ENCODE data around the gene HAO1.

Gene HAO1

DNA sequence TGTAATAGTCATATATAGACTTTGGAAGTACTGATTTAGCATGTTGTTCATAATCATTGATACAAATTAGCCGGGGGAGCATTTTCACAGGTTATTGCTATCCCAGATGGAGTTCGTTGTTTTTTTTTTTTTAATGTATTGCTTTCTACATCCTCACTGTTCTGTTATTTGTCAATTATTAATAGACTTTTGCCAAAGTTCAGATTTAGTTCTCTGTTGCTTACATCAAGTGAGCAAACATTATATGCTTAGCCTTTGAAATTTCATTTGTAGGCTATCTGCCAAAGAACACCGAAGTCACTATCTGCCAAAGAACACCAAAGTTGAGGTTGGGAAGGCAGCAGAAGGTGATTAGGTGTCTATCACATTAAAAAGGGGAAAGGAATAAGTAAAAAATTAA is at the start of gene HAO1:
Gene HAO1, minus strand, starts transcription at position 118 of the 400 bp plus-strand sequence. Its CDS starts 36 bp downstream, at position 82.
- no peak for DNase-seq (ENCODE audit: low spot score)
- ChIA-PET POLR2A (ENCODE audit: low non-redundant PET) (no interaction called here), CTCF (interaction anchor here (1.0 kb wide), 1 partner anchor 197 kb away, joined by 3 read pairs; no protein-coding TSS in a partner anchor)
- TF ChIP-seq, protein P1, sequence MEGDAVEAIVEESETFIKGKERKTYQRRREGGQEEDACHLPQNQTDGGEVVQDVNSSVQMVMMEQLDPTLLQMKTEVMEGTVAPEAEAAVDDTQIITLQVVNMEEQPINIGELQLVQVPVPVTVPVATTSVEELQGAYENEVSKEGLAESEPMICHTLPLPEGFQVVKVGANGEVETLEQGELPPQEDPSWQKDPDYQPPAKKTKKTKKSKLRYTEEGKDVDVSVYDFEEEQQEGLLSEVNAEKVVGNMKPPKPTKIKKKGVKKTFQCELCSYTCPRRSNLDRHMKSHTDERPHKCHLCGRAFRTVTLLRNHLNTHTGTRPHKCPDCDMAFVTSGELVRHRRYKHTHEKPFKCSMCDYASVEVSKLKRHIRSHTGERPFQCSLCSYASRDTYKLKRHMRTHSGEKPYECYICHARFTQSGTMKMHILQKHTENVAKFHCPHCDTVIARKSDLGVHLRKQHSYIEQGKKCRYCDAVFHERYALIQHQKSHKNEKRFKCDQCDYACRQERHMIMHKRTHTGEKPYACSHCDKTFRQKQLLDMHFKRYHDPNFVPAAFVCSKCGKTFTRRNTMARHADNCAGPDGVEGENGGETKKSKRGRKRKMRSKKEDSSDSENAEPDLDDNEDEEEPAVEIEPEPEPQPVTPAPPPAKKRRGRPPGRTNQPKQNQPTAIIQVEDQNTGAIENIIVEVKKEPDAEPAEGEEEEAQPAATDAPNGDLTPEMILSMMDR (conservative IDR thresholded peaks at IDR 0.05; ENCODE audit: low read depth): no peak
- H3K27ac ChIP-seq: no peak within 1 kb of the TSS

DNA sequence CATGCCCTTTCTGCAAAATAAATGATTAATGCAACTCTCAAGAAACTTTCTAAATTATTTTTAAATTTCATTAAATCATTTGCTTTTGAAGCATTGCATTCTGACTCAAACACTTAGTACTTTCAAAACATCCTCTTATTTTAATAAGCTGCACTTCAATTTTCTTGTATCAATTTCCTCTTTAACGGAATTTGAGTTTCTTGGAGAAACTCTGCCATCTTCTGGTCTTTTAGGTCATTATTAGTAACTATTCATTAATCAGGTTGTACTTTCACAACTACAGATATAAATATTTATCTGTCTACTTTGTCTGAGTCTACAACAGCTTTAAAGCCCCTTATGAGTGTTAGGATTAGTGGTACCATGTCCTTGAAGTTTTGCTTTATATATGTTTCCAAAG is 49.1 kb upstream of the HAO1 start:
- CTCF ChIA-PET: interaction anchor here (0.6 to 1.0 kb wide), 7 partner anchors 25 to 740 kb away, joined by 3 to 7 read pairs (median 5); no protein-coding TSS in a partner anchor
- no peak overlapping the region for H3K27ac ChIP-seq
- POLR2A ChIA-PET (ENCODE audit: low non-redundant PET): no interaction called here
- DNase-seq (ENCODE audit: low spot score): no peak
- TF ChIP-seq, protein P1 (conservative IDR thresholded peaks at IDR 0.05; ENCODE audit: low read depth): peak; percentile 20; the same call in 1 of the 2 replicates

DNA sequence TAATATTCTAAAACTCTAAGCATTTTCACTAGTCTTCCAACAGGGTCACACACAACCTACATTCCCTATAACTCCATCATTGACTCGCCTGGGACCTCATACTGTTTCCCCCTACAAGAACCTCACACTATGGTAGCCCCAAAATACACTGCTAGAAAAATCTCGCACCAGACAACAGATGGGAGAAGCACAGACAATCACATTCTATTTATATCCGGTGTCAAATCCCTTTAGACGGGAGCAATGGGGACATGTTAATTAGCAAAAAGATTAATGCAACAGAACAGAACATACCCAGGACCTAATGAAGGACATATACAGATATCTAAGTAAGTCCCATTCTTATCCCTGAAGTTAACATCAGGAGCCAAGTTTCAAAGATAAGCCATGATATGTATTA is 45.7 kb upstream of the HAO1 start:
- H3K27ac ChIP-seq: no peak overlapping the region
- no peak for DNase-seq (ENCODE audit: low spot score)
- CTCF ChIA-PET: no interaction called here
- TF ChIP-seq, protein P1 (conservative IDR thresholded peaks at IDR 0.05; ENCODE audit: low read depth): no peak
- POLR2A ChIA-PET (ENCODE audit: low non-redundant PET): no interaction called here

DNA sequence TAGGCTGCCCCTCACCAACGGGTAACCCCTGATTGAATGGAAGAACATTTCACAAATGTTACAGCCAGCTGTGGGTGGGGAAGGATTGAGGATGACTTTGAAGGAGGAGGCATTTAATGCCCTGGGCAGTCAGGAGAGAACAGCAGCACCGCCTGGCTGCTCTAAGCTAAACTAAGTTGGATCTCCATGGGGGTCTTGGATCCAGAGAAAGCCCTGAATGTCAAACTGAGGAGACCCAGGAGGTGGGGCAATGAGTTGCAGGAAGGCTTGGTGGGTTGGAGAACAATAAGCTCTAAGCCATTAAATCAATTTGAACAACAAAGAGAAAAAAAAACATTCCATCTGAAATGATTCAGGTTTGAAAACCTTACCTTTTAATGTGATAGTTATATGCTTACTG is 43.9 kb upstream of the HAO1 start:
- ChIA-PET POLR2A (ENCODE audit: low non-redundant PET) (no interaction called here), CTCF (interaction anchor here (0.7 to 1.0 kb wide), 2 partner anchors 59 to 1972 kb away, joined by 3 read pairs; no protein-coding TSS in a partner anchor)
- DNase-seq (ENCODE audit: low spot score): no peak

DNA sequence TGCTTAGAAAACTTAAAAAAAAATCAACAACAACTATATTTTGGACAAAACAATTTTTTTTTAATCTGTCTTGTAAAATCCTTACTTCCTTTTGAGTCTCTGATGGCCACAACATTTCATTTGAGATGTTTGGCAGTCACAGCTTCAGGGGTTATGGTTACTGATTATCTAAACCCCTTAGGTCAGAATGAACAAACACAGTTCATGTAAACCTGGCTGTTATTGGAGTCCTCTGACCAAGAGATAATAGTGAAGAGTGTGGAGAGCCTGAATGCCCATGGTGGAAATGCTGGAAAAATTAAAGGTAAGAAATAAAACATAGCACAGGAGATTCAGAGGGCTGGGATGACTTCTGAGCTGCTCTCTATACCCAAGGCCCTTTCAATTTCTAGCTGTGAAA is 41.1 kb upstream of the HAO1 start:
- CTCF ChIA-PET: interaction anchor here (1.2 kb wide), 1 partner anchor 741 kb away, joined by 3 read pairs; no protein-coding TSS in a partner anchor
- DNase-seq (ENCODE audit: low spot score): no peak
- POLR2A ChIA-PET (ENCODE audit: low non-redundant PET): no interaction called here
- no peak overlapping the region for H3K27ac ChIP-seq
- TF ChIP-seq, protein P1 (conservative IDR thresholded peaks at IDR 0.05; ENCODE audit: low read depth): no peak

More for the DNA sequence above, 43.9 kb upstream of the HAO1 start:
- H3K27ac ChIP-seq: no peak overlapping the region
- TF ChIP-seq, protein P1 (conservative IDR thresholded peaks at IDR 0.05; ENCODE audit: low read depth): no peak

DNA sequence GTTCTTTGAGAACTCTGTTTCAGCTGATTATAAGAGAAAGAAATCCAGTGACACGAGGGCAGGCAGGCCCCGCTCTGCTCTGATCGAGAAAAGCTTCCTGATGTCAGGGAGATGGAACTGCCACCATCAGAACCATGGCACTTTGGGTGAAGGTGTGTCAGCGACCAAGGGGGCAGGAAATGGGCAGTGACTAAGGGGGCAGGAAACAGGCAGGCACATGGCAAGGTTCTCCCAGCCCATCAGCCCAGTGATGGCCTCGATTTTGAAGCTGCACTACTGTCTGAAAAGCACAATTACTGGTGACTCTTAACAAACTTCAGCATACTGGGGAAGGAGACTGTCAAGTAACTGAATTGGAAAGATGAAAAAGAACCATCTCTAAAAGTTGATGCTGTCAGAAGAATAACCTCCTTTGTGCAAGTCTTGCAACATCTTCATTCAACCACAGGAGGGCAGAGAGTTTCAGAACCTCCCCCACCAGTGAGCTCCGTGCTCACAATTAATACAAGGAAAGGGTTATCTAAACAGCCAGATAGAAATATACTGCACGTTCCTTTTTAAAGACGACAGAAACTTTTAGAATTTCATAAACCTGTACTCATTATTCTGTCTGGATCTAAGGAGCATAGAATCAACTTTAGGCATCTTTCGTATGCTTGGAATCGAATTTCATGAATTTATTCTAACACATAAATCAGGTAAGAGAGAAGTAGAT is 40.2 kb upstream of the HAO1 start:
- CTCF ChIA-PET: interaction anchor here (0.6 to 1.9 kb wide), 4 partner anchors 8 to 741 kb away, joined by 3 to 9 read pairs (median 4); no protein-coding TSS in a partner anchor
- TF ChIP-seq, protein P1 (conservative IDR thresholded peaks at IDR 0.05; ENCODE audit: low read depth): peak; percentile 50
- H3K27ac ChIP-seq: no peak overlapping the region
- DNase-seq (ENCODE audit: low spot score): peak; percentile 53
- POLR2A ChIA-PET (ENCODE audit: low non-redundant PET): no interaction called here

Data from RWPE1 (cell line).